Measurements from ENCODE around the gene FDCSP. TPM values are rescaled to one million over a fixed set of nuclear protein-coding genes. Genes with fewer than 3 reads are reported as not detected.

Gene FDCSP
- total RNA-seq (2021): not detected in 2 replicates
- long read RNA-seq: 0 reads

DNA sequence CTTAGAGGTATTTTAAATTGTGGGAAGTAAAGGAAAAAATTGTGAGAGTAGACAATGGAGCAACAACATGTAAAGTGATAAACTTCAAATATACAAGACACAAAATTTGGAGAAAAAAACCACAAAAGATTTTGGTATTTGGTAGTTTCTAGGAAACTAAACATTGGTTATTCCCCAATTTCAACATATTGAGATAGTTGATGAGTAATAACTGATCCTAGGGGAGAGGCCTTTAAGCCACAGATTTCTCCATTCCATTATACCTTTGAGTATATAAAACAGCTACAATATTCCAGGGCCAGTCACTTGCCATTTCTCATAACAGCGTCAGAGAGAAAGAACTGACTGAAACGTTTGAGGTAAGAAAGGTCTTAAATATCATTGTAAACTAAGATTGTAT, at the start of gene FDCSP:
FDCSP (plus strand) TSS at position 301 of the 400 bp plus-strand sequence. CDS start 5,071 bp downstream, outside the sequence.
- H4K5ac ChIP-seq (ENCODE audit: insufficient read length, low read depth, low read length): no peak within 1 kb of the TSS
- Mint-ChIP-seq H3K4me3 (no peak within 1 kb of the TSS), H3K9me3 (no peaks in the 10 kb centered on the region), H3K27me3 (ENCODE audit: low read depth) (no peaks in the 10 kb centered on the region), H3K36me3 (ENCODE audit: insufficient read depth in 1 of 3, low read depth in 3 of 3) (no peaks in the 10 kb centered on the region), H3K4me1 (no peaks in the 10 kb centered on the region), H3K27ac (no peak within 1 kb of the TSS)
- H3K9ac ChIP-seq (ENCODE audit: extremely low read depth, insufficient read length, low read length): no peak within 1 kb of the TSS
- WGBS (ENCODE audit: extremely low coverage, insufficient read length, low lambda C conversion rate): no CpG with 5 or more reads among the region's 2 CpGs
- H4K8ac ChIP-seq (replicated peaks; ENCODE audit: insufficient read length, low read depth, low read length): no peak within 1 kb of the TSS
- TF ChIP-seq, protein P1, sequence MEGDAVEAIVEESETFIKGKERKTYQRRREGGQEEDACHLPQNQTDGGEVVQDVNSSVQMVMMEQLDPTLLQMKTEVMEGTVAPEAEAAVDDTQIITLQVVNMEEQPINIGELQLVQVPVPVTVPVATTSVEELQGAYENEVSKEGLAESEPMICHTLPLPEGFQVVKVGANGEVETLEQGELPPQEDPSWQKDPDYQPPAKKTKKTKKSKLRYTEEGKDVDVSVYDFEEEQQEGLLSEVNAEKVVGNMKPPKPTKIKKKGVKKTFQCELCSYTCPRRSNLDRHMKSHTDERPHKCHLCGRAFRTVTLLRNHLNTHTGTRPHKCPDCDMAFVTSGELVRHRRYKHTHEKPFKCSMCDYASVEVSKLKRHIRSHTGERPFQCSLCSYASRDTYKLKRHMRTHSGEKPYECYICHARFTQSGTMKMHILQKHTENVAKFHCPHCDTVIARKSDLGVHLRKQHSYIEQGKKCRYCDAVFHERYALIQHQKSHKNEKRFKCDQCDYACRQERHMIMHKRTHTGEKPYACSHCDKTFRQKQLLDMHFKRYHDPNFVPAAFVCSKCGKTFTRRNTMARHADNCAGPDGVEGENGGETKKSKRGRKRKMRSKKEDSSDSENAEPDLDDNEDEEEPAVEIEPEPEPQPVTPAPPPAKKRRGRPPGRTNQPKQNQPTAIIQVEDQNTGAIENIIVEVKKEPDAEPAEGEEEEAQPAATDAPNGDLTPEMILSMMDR (conservative IDR thresholded peaks at IDR 0.05): no peak
- H3K18ac ChIP-seq (ENCODE audit: insufficient read length, low read depth, low read length): no peak within 1 kb of the TSS
- H4K20me1 ChIP-seq (ENCODE audit: control insufficient read depth, insufficient read depth, insufficient read length): no peaks in the 10 kb centered on the region
- H3K14ac ChIP-seq (ENCODE audit: insufficient read depth, low read length): no peak within 1 kb of the TSS
- H4K91ac ChIP-seq (ENCODE audit: insufficient read length, low read depth, low read length): no peak within 1 kb of the TSS
- no peak within 1 kb of the TSS for H3K4me2 ChIP-seq (ENCODE audit: insufficient read depth, insufficient read length, low read length)
- no peak within 1 kb of the TSS for H3K27ac ChIP-seq (ENCODE audit: insufficient read length, low read depth, low read length)
- H3K4me1 ChIP-seq (ENCODE audit: insufficient read depth, low read length): no peaks in the 10 kb centered on the region
- no peak within 1 kb of the TSS for H2AFZ ChIP-seq (ENCODE audit: low read length)
- H3K23me2 ChIP-seq (ENCODE audit: insufficient read length, low read depth, low read length, poor library complexity, severe bottlenecking): no peaks in the 10 kb centered on the region
- H3K79me1 ChIP-seq (ENCODE audit: insufficient read depth, low read depth, low read length, poor library complexity, severe bottlenecking): no peaks in the 10 kb centered on the region
- H2AK5ac ChIP-seq (ENCODE audit: insufficient read length, low read length): no peak within 1 kb of the TSS
- no peak within 1 kb of the TSS for H2BK15ac ChIP-seq (ENCODE audit: low read depth, low read length)
- no peak within 1 kb of the TSS for H2BK12ac ChIP-seq (ENCODE audit: insufficient read length, low read depth, low read length)
- H2BK20ac ChIP-seq (ENCODE audit: low read depth, low read length, poor library complexity, severe bottlenecking): no peak within 1 kb of the TSS
- H3T11ph ChIP-seq (ENCODE audit: low read length): no peak within 1 kb of the TSS
- no peak for DNase-seq
- H2BK120ac ChIP-seq (ENCODE audit: low read depth, low read length, poor library complexity, severe bottlenecking): no peak within 1 kb of the TSS
- no peak within 1 kb of the TSS for H3K56ac ChIP-seq (ENCODE audit: insufficient read length, low read depth, low read length)
- H3K9me3 ChIP-seq (ENCODE audit: control insufficient read depth, low read depth, low read length): no peaks in the 10 kb centered on the region
- H3K4ac ChIP-seq (ENCODE audit: low read depth, low read length): no peak within 1 kb of the TSS
- H3K23ac ChIP-seq (ENCODE audit: insufficient read length, low read depth, low read length): no peak within 1 kb of the TSS
- no peak within 1 kb of the TSS for H2BK5ac ChIP-seq (ENCODE audit: insufficient read length, low read length)
- H3K27me3 ChIP-seq (ENCODE audit: insufficient read depth, low read length): no peaks in the 10 kb centered on the region
- H3K79me2 ChIP-seq (ENCODE audit: insufficient read depth, low read length): no peaks in the 10 kb centered on the region

Measured in H9 (cell line).